Endothelial cell of umbilical vein (primary cell): Measurements from ENCODE around the gene ARL11. TPM values are rescaled to one million over a fixed set of nuclear protein-coding genes. Genes with fewer than 3 reads are reported as not detected.
A peak's percentile ranks its signal among the peaks of the same experiment; 100 is the strongest.

Experiments used
- BruUV-seq: library from RNA; stranded (reverse); fragments of 400-500 nt; replicated peaks from 2 replicates; lab custom pipeline; 2021; lab: Mats Ljungman, UMichigan
- CTCF ChIA-PET: fragments of 300-600, 350-600 bp; sonication (Branson Sonifier 250); formaldehyde crosslinking; loops from one replicate; lab custom pipeline; 2021; ENCODE audit warnings: antibody characterized with exemption, inconsistent platforms; lab: Charles Lee
- POLR2A ChIA-PET: fragments of 300-600, 350-600 bp; sonication (Branson Sonifier 250); formaldehyde crosslinking; loops from one replicate; lab custom pipeline; 2021; ENCODE audit warnings: antibody characterized with exemption, inconsistent platforms; lab: Charles Lee
- DNase-seq: peaks from one replicate; pipeline ENCODE4 v3.0.0-alpha.2; 2011; ENCODE audit warnings: low read depth, low spot score
- FAIRE-seq: peaks from 2 replicates; lab custom pipeline; 2011; peaks lifted over from hg19 to GRCh38; lab: Jason Lieb, UNC
- H2AFZ ChIP-seq: 2 replicates; pipeline ENCODE4 v1.6.0; 2012; ENCODE audit warnings: low read depth, low read length, control low read depth, inconsistent platforms
- H3K27ac ChIP-seq: 2 replicates; pipeline ENCODE4 v1.5.1; 2011; ENCODE audit warnings: low read depth, mild to moderate bottlenecking, control low read depth, low read length, moderate library complexity; ENCODE audit not compliant: insufficient read depth
- H3K27me3 ChIP-seq, 2 experiments: 2 replicates each; pipeline versions ENCODE4 v1.6.0 to v1.6.1; 2011; ENCODE audit warnings: low read length in 2 of 2, mixed read lengths in 1 of 2; ENCODE audit not compliant: control insufficient read depth in 2 of 2, insufficient read depth in 2 of 2
- H3K36me3 ChIP-seq, 2 experiments: 2 replicates in 1 of 2; 3 replicates in 1 of 2; pipeline ENCODE4 v1.5.1; 2011; ENCODE audit warnings: low read length in 2 of 2, mild to moderate bottlenecking in 1 of 2, moderate library complexity in 1 of 2; ENCODE audit not compliant: control insufficient read depth in 2 of 2, insufficient read depth in 2 of 2; ENCODE audit errors: extremely low read depth in 1 of 2
- H3K4me1 ChIP-seq: 3 replicates; pipeline ENCODE4 v1.5.1; 2011; ENCODE audit warnings: mild to moderate bottlenecking, low read length; ENCODE audit not compliant: control insufficient read depth, insufficient read depth; ENCODE audit errors: extremely low read depth
- H3K4me2 ChIP-seq: 2 replicates; pipeline ENCODE4 v1.6.1; 2011; ENCODE audit warnings: low read length, control low read depth, mixed read lengths; ENCODE audit not compliant: insufficient read depth
- H3K4me3 ChIP-seq, 3 experiments: fragments of 200-600 bp in 1 of 3; sonication (generic), shearing (Covaris generic) in 1 of 3; replicated peaks in 1 of 3; 2 replicates each; pipeline ENCODE4 v1.5.1; 2011 to 2016; ENCODE audit warnings: control low read depth in 3 of 3, low read length in 3 of 3, mild to moderate bottlenecking in 2 of 3, inconsistent platforms in 1 of 3, low read depth in 1 of 3, moderate library complexity in 1 of 3; ENCODE audit not compliant: insufficient read depth in 1 of 3
- H3K79me2 ChIP-seq: 2 replicates; pipeline ENCODE4 v1.6.0; 2012; ENCODE audit warnings: low read length, inconsistent platforms; ENCODE audit not compliant: control insufficient read depth, insufficient read depth
- H3K9ac ChIP-seq: replicated peaks from 2 replicates; pipeline ENCODE3; 2011; ENCODE audit warnings: low read length, control low read depth; ENCODE audit not compliant: insufficient read depth; ENCODE audit errors: extremely low read depth
- H3K9me1 ChIP-seq: replicated peaks from 3 replicates; pipeline ENCODE4 v1.6.0; 2011; ENCODE audit warnings: mild to moderate bottlenecking, low read length; ENCODE audit not compliant: control insufficient read depth, insufficient read depth; ENCODE audit errors: extremely low read depth
- H3K9me3 ChIP-seq: replicated peaks from 2 replicates; pipeline ENCODE4 v1.5.1; 2012; ENCODE audit warnings: low read length, inconsistent platforms; ENCODE audit not compliant: control insufficient read depth, insufficient read depth
- H4K20me1 ChIP-seq: replicated peaks from 2 replicates; pipeline ENCODE3; 2011; ENCODE audit warnings: mild to moderate bottlenecking, low read length; ENCODE audit not compliant: control insufficient read depth, insufficient read depth; ENCODE audit errors: extremely low read depth
- CTCF ChIP-seq, 2 donors: IDR thresholded peaks; 1 replicate in 1 of 2; 2 replicates in 1 of 2; pipeline ENCODE4 v1.5.1; 2011; ENCODE audit warnings: low read length in 2 of 2, mild to moderate bottlenecking in 2 of 2, moderate library complexity in 2 of 2, control low read depth in 1 of 2, inconsistent platforms in 1 of 2, low read depth in 1 of 2; ENCODE audit not compliant: insufficient read depth in 1 of 2; ENCODE audit errors: extremely low read depth in 1 of 2
- EZH2 ChIP-seq: IDR thresholded peaks from 2 replicates; pipeline ENCODE4 v1.6.1; 2012; ENCODE audit warnings: borderline replicate concordance, low read depth, mild to moderate bottlenecking, moderate library complexity, low read length, inconsistent platforms; ENCODE audit not compliant: severe bottlenecking
- FOS ChIP-seq: IDR thresholded peaks from 2 replicates; pipeline ENCODE4 v1.6.1; 2011; ENCODE audit warnings: mild to moderate bottlenecking, low read length, moderate library complexity, borderline replicate concordance; ENCODE audit not compliant: insufficient read depth
- GATA2 ChIP-seq: IDR thresholded peaks from 2 replicates; pipeline ENCODE4 v1.7.0; 2011; ENCODE audit warnings: low read depth, mild to moderate bottlenecking, moderate library complexity, mixed read lengths, low read length; ENCODE audit not compliant: insufficient read length, insufficient read depth
- JUN ChIP-seq: IDR thresholded peaks from 2 replicates; pipeline ENCODE4 v1.6.1; 2011; ENCODE audit warnings: borderline replicate concordance, low read depth; ENCODE audit not compliant: insufficient read length, insufficient read depth
- MAX ChIP-seq: IDR thresholded peaks from 2 replicates; pipeline ENCODE4 v1.6.1; 2011; ENCODE audit not compliant: insufficient read depth, insufficient read length
- MYC ChIP-seq: IDR thresholded peaks from one replicate; pipeline ENCODE4 v1.6.1; 2011; ENCODE audit warnings: mild to moderate bottlenecking, low read depth, low read length
- POLR2A ChIP-seq: IDR thresholded peaks from 2 replicates; pipeline ENCODE4 v1.6.1; 2012; ENCODE audit warnings: low read depth, mild to moderate bottlenecking, control low read depth, low read length
- POLR2AphosphoS5 ChIP-seq: IDR thresholded peaks from 2 replicates; pipeline ENCODE4 v1.6.1; 2012; ENCODE audit warnings: low read depth, mild to moderate bottlenecking, control low read depth, low read length, moderate library complexity; ENCODE audit not compliant: insufficient read depth
- dilution Hi-C: fragments of 300-500 bp; cut with MboI; formaldehyde crosslinking; loops from one replicate; pipeline ENCODE4 v1.15.0; 2019; ENCODE audit warnings: low sequenced_read_pairs; ENCODE audit not compliant: extremely low pct_ligation_motif_present
- intact Hi-C: fragments of 100-400 bp; cut with micrococcal nuclease; formaldehyde crosslinking; loops from one replicate; pipeline ENCODE4 v1.10.0; 2022
- polyA plus RNA-seq, 4 experiments: library from polyadenylated mRNA; depleted of rRNA in 3 of 4; stranded (reverse) in 3 of 4; unstranded in 1 of 4; fragments of >200 nt; gene quantifications; 2 replicates each; pipeline versions ENCODE4 v1.2.1 to v1.2.3, GENCODE V29; 2011 to 2012; ENCODE audit warnings: missing spikeins in 1 of 4
- total RNA-seq: library from RNA; stranded (reverse); gene quantifications from 2 replicates; pipeline ENCODE4 v1.2.3, GENCODE V29; 2021

The ARL11 gene
- total and polyA plus RNA-seq, 2 donors (not counting 3 experiments of a cell fraction or from before 2014, with no cell fraction given), result 0.06 to 0.20 TPM

- CTCF ChIA-PET, result interaction anchor here (0.6 to 1.5 kb wide), 5 partner anchors 8 to 176 kb away, joined by 3 to 5 read pairs (median 3); no protein-coding TSS in a partner anchor
- BruUV-seq, result no TSS peak
- Histone ChIP-seq H4K20me1 (peaks cover 3% of the 10 kb centered on the region), H3K27ac (no peak overlapping the region), H3K79me2 (peaks cover 64% of the 10 kb centered on the region), H3K9me1 (no peaks in the 10 kb centered on the region), H2AFZ (no peak overlapping the region), H3K4me3 (no peak overlapping the region), H3K4me1 (no peaks in the 10 kb centered on the region), H3K27me3 (no peaks in the 10 kb centered on the region), H3K36me3 (no peaks in the 10 kb centered on the region), H3K9ac (no peak overlapping the region), H3K4me2 (no peak overlapping the region), H3K9me3 (no peaks in the 10 kb centered on the region)
- dilution Hi-C loops (no loop called here), intact Hi-C loops (no loop called here)
- POLR2A ChIA-PET, result no interaction called here
- peak; percentile 24 for FAIRE-seq
- TF ChIP-seq GATA2 (no peak), JUN (no peak), EZH2 (no peak), POLR2A (no peak), CTCF (IDR thresholded peaks at IDR 0.05; ENCODE audit: extremely low read depth in 1 of 2, insufficient read depth in 1 of 2, low read depth in 1 of 2, low read length in 2 of 2) (no peak), POLR2AphosphoS5 (no peak), MYC (no peak), FOS (no peak), MAX (no peak)
- peak; percentile 21 for DNase-seq
These were observed 50.9 kb downstream of the ARL11 start for GRCh38 chr13:49679246-49679645.
